HepG2 (cell line): Measurements from ENCODE around the gene MFSD11. TPM values are rescaled to one million over a fixed set of nuclear protein-coding genes. Genes with fewer than 3 reads are reported as not detected.

Experiments
- ATAC-seq: fragments of 200-7000 bp; cut with Tn5 transposase; 3 replicates; pipeline ENCODE4 v1.9.1; 2020; ENCODE audit warnings: mild to moderate bottlenecking, moderate library complexity
- Bru-seq: library from RNA; stranded (reverse); fragments of 400-500 nt; gene quantifications from one replicate; lab custom pipeline; 2021; lab: Mats Ljungman, UMichigan
- BruChase-seq, 2 experiments: library from RNA; stranded (reverse); fragments of 400-500 nt; gene quantifications; one replicate each; lab custom pipeline; 2021; lab: Mats Ljungman, UMichigan
- BruUV-seq: library from RNA; stranded (reverse); fragments of 400-500 nt; replicated peaks from 2 replicates; lab custom pipeline; 2021; lab: Mats Ljungman, UMichigan
- CTCF ChIA-PET: fragments of 300-600 bp; formaldehyde crosslinking; extraction: SDS; loops from one replicate; lab custom pipeline; 2021; ENCODE audit warnings: low total read pairs, inconsistent platforms, low intra/inter-chr PET ratio; lab: Yijun Ruan, JAX
- POLR2A ChIA-PET: fragments of 350-600 bp; sonication (Branson Sonifier 250); formaldehyde crosslinking; loops from one replicate; lab custom pipeline; 2020; ENCODE audit warnings: antibody characterized with exemption, inconsistent platforms; lab: Yijun Ruan, JAX
- DNase-seq: peaks from one replicate; pipeline ENCODE4 v3.0.0-alpha.2; 2015; ENCODE audit warnings: low spot score
- FAIRE-seq: peaks from 3 replicates; lab custom pipeline; 2011; peaks lifted over from hg19 to GRCh38; lab: Jason Lieb, UNC
- H2AFZ ChIP-seq: one replicate; pipeline ENCODE4 v1.6.1; 2011; ENCODE audit warnings: low read length, inconsistent platforms
- H3K27ac ChIP-seq: fragments of 300-600 bp; 3 replicates; pipeline ENCODE4 v1.8.0; 2011; ENCODE audit warnings: mixed run types, mild to moderate bottlenecking, mixed read lengths, low read length, inconsistent platforms; ENCODE audit not compliant: insufficient read depth; ENCODE audit errors: extremely low read length
- H3K27me3 ChIP-seq, 2 experiments: fragments of 200-600 bp in 1 of 2; 2 replicates in 1 of 2; 3 replicates in 1 of 2; pipeline versions ENCODE4 v1.6.0 to v1.8.0; 2011; ENCODE audit warnings: low read length in 2 of 2, mild to moderate bottlenecking in 2 of 2, moderate library complexity in 2 of 2, inconsistent platforms in 1 of 2; ENCODE audit not compliant: insufficient read depth in 2 of 2, control insufficient read depth in 1 of 2
- H3K36me3 ChIP-seq, 2 experiments: fragments of 200-600 bp in 1 of 2; replicated peaks in 1 of 2; 2 replicates in 1 of 2; 3 replicates in 1 of 2; pipeline versions ENCODE4 v1.5.1 to v1.8.0; 2011; ENCODE audit warnings: low read length in 2 of 2, inconsistent platforms in 1 of 2; ENCODE audit not compliant: insufficient read depth in 2 of 2, control insufficient read depth in 1 of 2
- H3K4me1 ChIP-seq: 2 replicates; pipeline ENCODE4 v1.5.1; 2012; ENCODE audit warnings: low read length, inconsistent platforms; ENCODE audit not compliant: insufficient read depth
- H3K4me2 ChIP-seq: 2 replicates; pipeline ENCODE4 v1.6.0; 2011; ENCODE audit warnings: low read depth, low read length, inconsistent platforms
- H3K4me3 ChIP-seq, 3 experiments: fragments of 200-600 bp in 1 of 3; sonication (generic), shearing (Covaris generic) in 1 of 3; replicated peaks in 1 of 3; 2 replicates each; pipeline ENCODE4 v1.5.1; 2011 to 2016; ENCODE audit warnings: low read length in 3 of 3, inconsistent platforms in 2 of 3, low read depth in 2 of 3, mild to moderate bottlenecking in 2 of 3, control low read depth in 1 of 3, mixed read lengths in 1 of 3; ENCODE audit not compliant: insufficient read depth in 1 of 3
- H3K79me2 ChIP-seq: one replicate; pipeline ENCODE4 v1.6.1; 2011; ENCODE audit warnings: low read length, inconsistent platforms; ENCODE audit not compliant: insufficient read depth
- H3K9ac ChIP-seq: 2 replicates; pipeline ENCODE4 v1.6.0; 2011; ENCODE audit warnings: mild to moderate bottlenecking, low read depth, low read length, inconsistent platforms; ENCODE audit not compliant: insufficient read depth
- H3K9me3 ChIP-seq: 2 replicates; pipeline ENCODE4 v1.5.1; 2012; ENCODE audit warnings: mild to moderate bottlenecking, low read length
- H4K20me1 ChIP-seq: 2 replicates; pipeline ENCODE4 v1.6.0; 2011; ENCODE audit warnings: inconsistent platforms, mild to moderate bottlenecking, low read length, moderate library complexity; ENCODE audit not compliant: insufficient read depth
- CBFB ChIP-seq: sonication (generic); formaldehyde crosslinking; IDR thresholded peaks from 2 replicates; pipeline ENCODE4 v1.4.0; 2020; ENCODE audit warnings: missing genetic modification reagents
- ELF1 ChIP-seq: sonication (generic); formaldehyde crosslinking; IDR thresholded peaks from 2 replicates; pipeline ENCODE4 v1.4.0; 2020; ENCODE audit warnings: missing genetic modification reagents
- EP300 ChIP-seq, 3 experiments: sonication (generic) in 1 of 3; formaldehyde crosslinking in 1 of 3; IDR thresholded peaks; 2 replicates each; pipeline versions ENCODE4 v1.5.1 to v1.6.1; 2011 to 2020; ENCODE audit warnings: low read depth in 2 of 3, low read length in 2 of 3, borderline replicate concordance in 1 of 3, improper control_type of control experiment in 1 of 3, mild to moderate bottlenecking in 1 of 3, missing genetic modification reagents in 1 of 3, moderate library complexity in 1 of 3
- ETV6 ChIP-seq: sonication (generic); formaldehyde crosslinking; conservative IDR thresholded peaks from 2 replicates; pipeline ENCODE4 v1.4.0; 2020; ENCODE audit warnings: missing genetic modification reagents
- MTA1 ChIP-seq: sonication (generic); formaldehyde crosslinking; IDR thresholded peaks from 2 replicates; pipeline ENCODE4 v1.4.0; 2020; ENCODE audit warnings: missing genetic modification reagents, mild to moderate bottlenecking, borderline replicate concordance
- RFXANK ChIP-seq: IDR thresholded peaks from 2 replicates; pipeline ENCODE4 v1.6.1; 2016
- TAF1 ChIP-seq: sonication (generic); formaldehyde crosslinking; IDR thresholded peaks from 2 replicates; pipeline ENCODE4 v1.4.0; 2020; ENCODE audit warnings: missing genetic modification reagents
- ZNF615 ChIP-seq: sonication (generic); formaldehyde crosslinking; IDR thresholded peaks from 2 replicates; pipeline ENCODE4 v1.5.0; 2020; ENCODE audit warnings: mild to moderate bottlenecking, missing genetic modification reagents, borderline replicate concordance
- ZNF724P ChIP-seq: sonication (generic); formaldehyde crosslinking; IDR thresholded peaks from 2 replicates; pipeline ENCODE4 v1.8.0; 2022; ENCODE audit warnings: missing genetic modification reagents, borderline replicate concordance
- ZNF878 ChIP-seq: sonication (generic); formaldehyde crosslinking; IDR thresholded peaks from 2 replicates; pipeline ENCODE4 v1.8.1; 2023; ENCODE audit warnings: mild to moderate bottlenecking, missing genetic modification reagents, moderate library complexity
- WGBS: methylation state at CpG from one replicate; pipeline ENCODE4 v1.1.6; 2017; ENCODE audit warnings: low lambda C conversion rate; 5-methylcytosine and 5-hydroxymethylcytosine counted together
- in situ Hi-C: cut with HindIII; loops from 2 replicates; pipeline ENCODE4 v1.10.0; 2017; ENCODE audit warnings: low pct_unique_long_range_greater_than_20kb; ENCODE audit not compliant: extremely low pct_ligation_motif_present
- intact Hi-C: fragments of 100-400 bp; cut with micrococcal nuclease; formaldehyde crosslinking; loops from one replicate; pipeline ENCODE4 v1.10.0; 2022; ENCODE audit not compliant: unreplicated experiment
- long read RNA-seq, 2 experiments: library from RNA in 1 of 2; library from polyadenylated mRNA in 1 of 2; stranded (forward) in 1 of 2; unstranded in 1 of 2; transcript quantifications; one replicate each; pipeline ENCODE4 v2.0.0, GENCODE V29; 2019 to 2022
- polyA minus RNA-seq, 3 experiments: library from RNA; depleted of rRNA, polyadenylated mRNA; stranded (reverse); fragments of >200 nt; gene quantifications; 2 replicates each; pipeline ENCODE4 v1.2.3, GENCODE V29; 2011; ENCODE audit warnings: low replicate concordance in 1 of 3
- polyA plus RNA-seq, 8 experiments: library from polyadenylated mRNA; depleted of rRNA in 3 of 8; stranded (reverse) in 7 of 8; unstranded in 1 of 8; fragments of >200 nt; fragmentation: Illumina TruSeq in 4 of 8; extraction: Trizol in 4 of 8; gene quantifications; 2 replicates each; pipeline versions ENCODE4 v1.2.1 to v1.2.3, GENCODE V29; 2011 to 2016; ENCODE audit warnings: low read depth in 4 of 8, missing spikeins in 1 of 8, mixed read lengths in 1 of 8; ENCODE audit not compliant: insufficient read depth in 1 of 8
- total RNA-seq, 5 experiments: library from RNA; depleted of rRNA; stranded (reverse); fragments of >200 nt; fragmentation: Illumina TruSeq; extraction: Trizol; gene quantifications; 2 replicates each; pipeline ENCODE4 v1.2.3, GENCODE V29; 2016; ENCODE audit warnings: low read depth in 1 of 5
- TF ChIP-seq, protein P1 (sequence below): sonication (generic); formaldehyde crosslinking; IDR thresholded peaks from 2 replicates; pipeline ENCODE4 v1.4.0; 2020; ENCODE audit warnings: mild to moderate bottlenecking, missing genetic modification reagents
- TF ChIP-seq, protein P2 (sequence below): IDR thresholded peaks from 2 replicates; pipeline ENCODE4 v1.6.1; 2016

MFSD11 gene
- 19.4 and 36.3 TPM in 2 replicates for total RNA-seq (2016; rRNA removed; fragmentation: Illumina TruSeq; extraction: Trizol)
- total RNA-seq (2016; cell fraction: cytosol; rRNA removed; fragmentation: Illumina TruSeq; extraction: Trizol; ENCODE audit: low read depth): 19.7 and 21.0 TPM in 2 replicates
- 17.3 and 35.0 TPM in 2 replicates for total RNA-seq (2016; cell fraction: insoluble cytoplasmic fraction; rRNA removed; fragmentation: Illumina TruSeq; extraction: Trizol)
- total RNA-seq (2016; cell fraction: membrane; rRNA removed; fragmentation: Illumina TruSeq; extraction: Trizol): 17.5 and 20.2 TPM in 2 replicates
- 39.1 and 44.6 TPM in 2 replicates for total RNA-seq (2016; cell fraction: nucleus; rRNA removed; fragmentation: Illumina TruSeq; extraction: Trizol)
- 25.2 and 26.1 TPM in 2 replicates for polyA plus RNA-seq (2011; rRNA removed)
- 11.6 and 16.0 TPM in 2 replicates for polyA plus RNA-seq (2011; cell fraction: cytosol; rRNA removed)
- 59.2 and 64.8 TPM in 2 replicates for polyA plus RNA-seq (2011; cell fraction: nucleus; rRNA removed)
- 20.4 and 24.1 TPM in 2 replicates for polyA plus RNA-seq (2012)
- polyA plus RNA-seq (2016; cell fraction: cytosol; fragmentation: Illumina TruSeq; extraction: Trizol; ENCODE audit: low read depth): 5.8 and 6.2 TPM in 2 replicates
- 13.0 and 15.6 TPM in 2 replicates for polyA plus RNA-seq (2016; cell fraction: insoluble cytoplasmic fraction; fragmentation: Illumina TruSeq; extraction: Trizol; ENCODE audit: low read depth)
- polyA plus RNA-seq (2016; cell fraction: membrane; fragmentation: Illumina TruSeq; extraction: Trizol; ENCODE audit: low read depth): 9.2 and 11.8 TPM in 2 replicates
- polyA plus RNA-seq (2016; cell fraction: nucleus; fragmentation: Illumina TruSeq; extraction: Trizol; ENCODE audit: insufficient read depth, low read depth): 60.1 and 68.2 TPM in 2 replicates
- polyA minus RNA-seq (2011; rRNA and poly(A)+ RNA removed; ENCODE audit: low replicate concordance): 33.4 and 39.8 TPM in 2 replicates
- polyA minus RNA-seq (2011; cell fraction: cytosol; rRNA and poly(A)+ RNA removed): 12.8 and 16.1 TPM in 2 replicates
- polyA minus RNA-seq (2011; cell fraction: nucleus; rRNA and poly(A)+ RNA removed): 36.3 and 51.1 TPM in 2 replicates
- percentile 70 among the genes with signal in this experiment for Bru-seq, nascent RNA
- BruChase-seq, experiment 1, labeled RNA remaining after a 6-hour chase: percentile 74 among the genes with signal in this experiment
- BruChase-seq, experiment 2, labeled RNA remaining after a 2-hour chase: percentile 76 among the genes with signal in this experiment
- long read RNA-seq, experiment 1, transcript MFSD11-201 (14 exons, 2,538 nt): major isoform, 5 of 23 reads
- long read RNA-seq, experiment 1, partial matches to known transcripts: 3 of 23 reads
- long read RNA-seq, experiment 1, other reads (novel, unspliced or antisense): 8 of 23 reads
- long read RNA-seq, experiment 2, partial matches to known transcripts: 7 of 26 reads
- long read RNA-seq, experiment 2, other reads (novel, unspliced or antisense): 12 of 26 reads

DNA sequence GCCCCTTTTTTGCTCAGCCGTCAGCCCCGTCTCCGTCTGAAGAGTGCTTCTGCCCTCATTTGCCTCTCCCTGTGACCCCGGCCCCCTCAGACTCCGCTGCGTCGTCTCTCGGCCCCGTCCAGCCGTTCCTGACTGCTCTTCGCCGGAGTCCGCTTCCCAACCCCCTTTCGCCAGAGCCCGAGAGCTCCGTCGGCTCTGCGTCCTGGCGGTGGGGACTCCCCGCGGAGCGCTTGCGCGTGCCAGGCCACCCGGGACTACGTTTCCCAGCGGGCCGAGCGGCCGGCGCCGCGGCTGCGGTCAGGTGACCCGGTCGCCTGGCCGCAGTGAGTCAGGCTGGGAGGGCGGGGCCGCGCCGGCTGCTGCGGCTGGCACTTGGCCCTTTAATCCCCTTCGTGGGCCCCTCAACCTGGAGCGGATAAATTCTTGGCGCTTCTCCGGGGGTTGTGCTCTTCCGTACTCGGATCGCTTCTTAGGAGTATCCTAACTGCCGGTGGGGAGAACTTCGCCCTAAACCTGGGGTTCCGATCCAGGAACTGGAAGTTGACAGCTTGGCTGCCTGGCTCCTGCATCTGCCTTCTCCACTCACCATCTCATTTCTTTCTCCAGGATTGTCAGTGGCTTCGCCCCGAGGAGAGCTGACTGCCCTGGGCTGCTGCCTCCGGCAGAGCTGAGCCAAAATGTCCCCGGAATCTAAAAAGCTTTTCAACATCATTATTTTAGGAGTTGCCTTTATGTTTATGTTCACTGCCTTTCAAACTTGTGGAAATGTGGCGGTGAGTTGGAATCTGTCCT is at the start of gene MFSD11:
MFSD11 (plus strand) TSS at position 444 of the 792 bp plus-strand sequence; CDS start at position 678, 234 bp downstream.
- ATAC-seq (peak; percentile 86), FAIRE-seq (no peak), DNase-seq (peak; percentile 90)
- ChIA-PET POLR2A (interaction anchor here (0.6 to 4.1 kb wide), 13 partner anchors 8 to 1865 kb away, joined by 3 to 71 read pairs (median 7); partner anchors contain the start of genes JMJD6, METTL23, MXRA7 and SEC14L1), CTCF (no interaction called here)
- Histone ChIP-seq H3K79me2 (peaks cover 58% of the 10 kb centered on the region), H3K4me3 (peak within 1 kb of the TSS; percentile 93 to 100 (median 100)), H3K9ac (peak within 1 kb of the TSS; percentile 100), H3K36me3 (peaks cover 11 to 40% of the 10 kb centered on the region in 2 experiments), H2AFZ (no peak within 1 kb of the TSS), H3K4me1 (peaks cover 44% of the 10 kb centered on the region), H3K27me3 (peaks cover 0 to 3% of the 10 kb centered on the region in 2 experiments; a peak in 1 of 5 replicates), H4K20me1 (peaks cover 34% of the 10 kb centered on the region), H3K9me3 (no peaks in the 10 kb centered on the region), H3K27ac (peak within 1 kb of the TSS; percentile 97), H3K4me2 (peak within 1 kb of the TSS; percentile 88)
- under 1% methylated on average over 41 of the region's 57 CpGs for WGBS
- in situ Hi-C loops (no loop called here), intact Hi-C loops (no loop called here)
- BruUV-seq: no TSS peak
- TF ChIP-seq MTA1 (CRISPR knock-in tag) (peak; percentile 47; the same call in 1 of the 2 replicates), RFXANK (CRISPR knock-in tag) (0 out of 2 replicates have a peak, but pooled peaks have one; percentile 74), ZNF724P (CRISPR knock-in tag) (no peak; the same call in 1 of the 2 replicates), TAF1 (CRISPR knock-in tag) (peak; percentile 26; the same call in 1 of the 2 replicates), EP300 (IDR thresholded peaks at IDR 0.05; ENCODE audit: low read depth in 2 of 2, low read length in 2 of 2) (peak in 1 of 2 experiments; percentile 46; a peak in 2 of 4 replicates), EP300 (CRISPR knock-in tag; IDR thresholded peaks at IDR 0.05; ENCODE audit: borderline replicate concordance) (peak; percentile 49), ELF1 (CRISPR knock-in tag) (peak; percentile 44; the same call in 1 of the 2 replicates), CBFB (peak; percentile 45; the same call in 1 of the 2 replicates), ZNF615 (CRISPR knock-in tag) (0 out of 2 replicates have a peak, but pooled peaks have one; percentile 18), ZNF878 (CRISPR knock-in tag) (0 out of 2 replicates have a peak, but pooled peaks have one; percentile 8), ETV6 (0 out of 2 replicates have a peak, but pooled peaks have one; percentile 44)
- TF ChIP-seq, protein P1, sequence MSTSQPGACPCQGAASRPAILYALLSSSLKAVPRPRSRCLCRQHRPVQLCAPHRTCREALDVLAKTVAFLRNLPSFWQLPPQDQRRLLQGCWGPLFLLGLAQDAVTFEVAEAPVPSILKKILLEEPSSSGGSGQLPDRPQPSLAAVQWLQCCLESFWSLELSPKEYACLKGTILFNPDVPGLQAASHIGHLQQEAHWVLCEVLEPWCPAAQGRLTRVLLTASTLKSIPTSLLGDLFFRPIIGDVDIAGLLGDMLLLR (CRISPR knock-in tag): peak; percentile 21; the same call in 1 of the 2 replicates
- TF ChIP-seq, protein P2, sequence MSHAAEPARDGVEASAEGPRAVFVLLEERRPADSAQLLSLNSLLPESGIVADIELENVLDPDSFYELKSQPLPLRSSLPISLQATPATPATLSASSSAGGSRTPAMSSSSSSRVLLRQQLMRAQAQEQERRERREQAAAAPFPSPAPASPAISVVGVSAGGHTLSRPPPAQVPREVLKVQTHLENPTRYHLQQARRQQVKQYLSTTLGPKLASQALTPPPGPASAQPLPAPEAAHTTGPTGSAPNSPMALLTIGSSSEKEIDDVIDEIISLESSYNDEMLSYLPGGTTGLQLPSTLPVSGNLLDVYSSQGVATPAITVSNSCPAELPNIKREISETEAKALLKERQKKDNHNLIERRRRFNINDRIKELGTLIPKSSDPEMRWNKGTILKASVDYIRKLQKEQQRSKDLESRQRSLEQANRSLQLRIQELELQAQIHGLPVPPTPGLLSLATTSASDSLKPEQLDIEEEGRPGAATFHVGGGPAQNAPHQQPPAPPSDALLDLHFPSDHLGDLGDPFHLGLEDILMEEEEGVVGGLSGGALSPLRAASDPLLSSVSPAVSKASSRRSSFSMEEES: peak; percentile 88
